Pancreas (tissue), 10 donors: ENCODE data around the gene IQSEC1. TPM values are rescaled to one million over a fixed set of nuclear protein-coding genes. Genes with fewer than 3 reads are reported as not detected.

Experiments used
- ATAC-seq, 4 donors: fragments of 200-7000 bp; cut with Tn5 transposase; one replicate each; pipeline versions ENCODE4 v1.8.0 to v1.9.1; 2020; ENCODE audit warnings: mild to moderate bottlenecking in 4 of 4, moderate library complexity in 4 of 4
- DNase-seq, 6 donors: peaks; one replicate each; pipeline ENCODE4 v3.0.0-alpha.2; 2020
- FAIRE-seq: peaks from 2 replicates; lab custom pipeline; 2012; peaks lifted over from hg19 to GRCh38; lab: Jason Lieb, UNC
- H3K27ac ChIP-seq, 4 donors: fragments of 200-600 bp; sonication (generic); 1 replicate in 3 of 4; 2 replicates in 1 of 4; pipeline versions ENCODE4 v1.5.0 to v1.8.0; 2020
- H3K27me3 ChIP-seq, 4 donors: fragments of 200-600 bp; one replicate each; pipeline ENCODE4 v1.8.0; 2021
- H3K36me3 ChIP-seq, 3 donors: fragments of 200-600 bp; sonication (generic) in 1 of 3; one replicate each; pipeline versions ENCODE4 v1.5.0 to v1.8.0; 2020 to 2021
- H3K4me1 ChIP-seq, 3 donors: fragments of 200-600 bp; one replicate each; pipeline ENCODE4 v1.8.0; 2021
- H3K4me3 ChIP-seq, 4 donors: fragments of 200-600 bp; sonication (generic) in 2 of 4; one replicate each; pipeline versions ENCODE4 v1.5.0 to v1.8.0; 2020 to 2021
- H3K9me3 ChIP-seq, 4 donors: fragments of 200-600 bp; one replicate each; pipeline ENCODE4 v1.8.0; 2021
- WGBS, 2 donors: extraction: QIAGEN DNeasy Blood & Tissue Kit; methylation state at CpG; one replicate each; pipeline ENCODE4 v1.1.7; 2013; 5-methylcytosine and 5-hydroxymethylcytosine counted together
- intact Hi-C, 3 donors: fragments of 100-400 bp; cut with DNase I; formaldehyde crosslinking; loops; one replicate each; pipeline versions ENCODE4 v1.11.1 to v1.14.2; 2022
- polyA plus RNA-seq, 2 donors: library from polyadenylated mRNA; stranded (reverse); fragments of 200-250 nt; gene quantifications; one replicate each; pipeline ENCODE4 v1.2.3, GENCODE V29; 2013
- total RNA-seq, 6 donors: library from RNA; stranded (reverse); fragmentation: NEBNext Ultra II Directional in 4 of 6; extraction: Animal tissue kit (Norgen Biotek cat#: 25700) in 4 of 6; gene quantifications; one replicate each; pipeline versions ENCODE4 v1.2.1 to v1.2.4, GENCODE V29; 2021 to 2023
- TF ChIP-seq, protein P1 (sequence below), 4 donors: fragments of 200-600 bp; sonication (generic) in 3 of 4; IDR thresholded peaks; one replicate each; pipeline versions ENCODE4 v1.5.0 to v1.8.0; 2021; ENCODE audit warnings: antibody characterized with exemption in 4 of 4
- donor health status: healthy with polysubstance abuse.
- donor health status: DM: no; HTN: no; CAD: no; lungs with moderate emphysema.
- donor health status: DM: no; HTN: no; CAD: no.
- donor health status: control.
- donor health status: control.
- donor health status: Bipolar disorder and iron deficiency.
- donor health status: DM: yes; HTN: yes; CAD: no.
- donor health status: DM: no; HTN: no; CAD: no.
- donor health status: DM: no; HTN: no; CAD: no.
- donor health status: DM: yes; HTN: yes; CAD: no.

IQSEC1 gene
- total and polyA plus RNA-seq, 8 donors = 15.0 to 27.9 (median 23.1) TPM

DNA sequence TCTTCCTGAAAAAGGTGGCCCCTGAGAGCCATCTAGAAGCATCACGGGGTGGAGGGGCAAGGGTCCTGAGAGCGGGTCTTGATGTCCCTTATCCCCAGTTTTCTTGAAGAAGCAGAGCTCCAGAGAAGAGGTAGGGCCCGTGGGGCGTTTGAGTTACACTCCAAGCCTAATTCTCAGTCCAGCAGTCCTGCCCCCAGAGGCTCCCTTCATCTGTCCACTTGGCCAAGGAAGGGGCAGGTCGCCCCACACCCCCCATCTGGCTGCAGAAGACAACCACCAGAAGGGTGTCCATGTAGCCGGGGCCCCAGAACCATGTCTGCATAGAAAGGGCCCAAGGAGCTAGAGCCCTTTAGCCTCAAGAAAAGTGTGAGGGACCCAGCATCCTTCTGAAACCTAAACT is 206.4 kb downstream of the IQSEC1 start:
- Histone ChIP-seq H3K4me1 (peaks cover 0 to 4% (median 3%) of the 10 kb centered on the region in 3 donors), H3K9me3 (no peaks in the 10 kb centered on the region), H3K27ac (no peak overlapping the region), H3K4me3 (no peak overlapping the region), H3K36me3 (no peaks in the 10 kb centered on the region), H3K27me3 (no peaks in the 10 kb centered on the region)
- DNase-seq = no peak
- FAIRE-seq = no peak
- TF ChIP-seq, protein P1, sequence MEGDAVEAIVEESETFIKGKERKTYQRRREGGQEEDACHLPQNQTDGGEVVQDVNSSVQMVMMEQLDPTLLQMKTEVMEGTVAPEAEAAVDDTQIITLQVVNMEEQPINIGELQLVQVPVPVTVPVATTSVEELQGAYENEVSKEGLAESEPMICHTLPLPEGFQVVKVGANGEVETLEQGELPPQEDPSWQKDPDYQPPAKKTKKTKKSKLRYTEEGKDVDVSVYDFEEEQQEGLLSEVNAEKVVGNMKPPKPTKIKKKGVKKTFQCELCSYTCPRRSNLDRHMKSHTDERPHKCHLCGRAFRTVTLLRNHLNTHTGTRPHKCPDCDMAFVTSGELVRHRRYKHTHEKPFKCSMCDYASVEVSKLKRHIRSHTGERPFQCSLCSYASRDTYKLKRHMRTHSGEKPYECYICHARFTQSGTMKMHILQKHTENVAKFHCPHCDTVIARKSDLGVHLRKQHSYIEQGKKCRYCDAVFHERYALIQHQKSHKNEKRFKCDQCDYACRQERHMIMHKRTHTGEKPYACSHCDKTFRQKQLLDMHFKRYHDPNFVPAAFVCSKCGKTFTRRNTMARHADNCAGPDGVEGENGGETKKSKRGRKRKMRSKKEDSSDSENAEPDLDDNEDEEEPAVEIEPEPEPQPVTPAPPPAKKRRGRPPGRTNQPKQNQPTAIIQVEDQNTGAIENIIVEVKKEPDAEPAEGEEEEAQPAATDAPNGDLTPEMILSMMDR (IDR thresholded peaks at IDR 0.05) = no peak
- intact Hi-C loops = no loop called here
- 55 to 67% methylated on average over 6 of the region's 6 CpGs for WGBS, 2 donors
- ATAC-seq = no peak

- intact Hi-C loops = no loop called here
- ATAC-seq (no peak), FAIRE-seq (no peak), DNase-seq (no peak)
- Histone ChIP-seq H3K9me3 (no peaks in the 10 kb centered on the region), H3K27me3 (no peaks in the 10 kb centered on the region), H3K4me1 (peaks cover 0 to 4% (median 3%) of the 10 kb centered on the region in 3 donors), H3K4me3 (no peak overlapping the region), H3K27ac (no peak overlapping the region), H3K36me3 (no peaks in the 10 kb centered on the region)
- TF ChIP-seq, protein P1 (IDR thresholded peaks at IDR 0.05) = no peak
- 80 to 83% methylated on average over 4 of the region's 4 CpGs for WGBS, 2 donors
Measured at GRCh38 chr3:12865271-12865670, 208.0 kb downstream of the IQSEC1 start.

DNA sequence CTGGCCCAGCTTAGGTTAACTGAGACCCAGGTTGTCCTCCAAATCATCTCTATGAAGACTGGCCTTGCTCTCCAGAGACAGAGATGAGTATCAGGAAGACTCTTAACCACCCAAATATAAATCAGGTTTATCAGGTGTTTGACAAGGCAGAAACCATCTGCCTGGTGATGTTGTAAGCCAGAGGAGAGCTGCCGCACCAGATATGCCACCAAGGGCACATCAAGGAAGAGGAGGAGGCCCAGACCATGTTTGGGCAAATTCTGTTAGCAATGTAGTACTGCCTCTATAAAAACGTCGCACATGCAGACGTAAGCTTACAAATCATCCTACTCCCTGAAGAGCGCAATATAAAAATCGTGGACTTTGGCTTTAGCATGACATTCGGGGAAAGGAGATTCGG is 210.8 kb downstream of the IQSEC1 start:
- no peak for ATAC-seq

DNA sequence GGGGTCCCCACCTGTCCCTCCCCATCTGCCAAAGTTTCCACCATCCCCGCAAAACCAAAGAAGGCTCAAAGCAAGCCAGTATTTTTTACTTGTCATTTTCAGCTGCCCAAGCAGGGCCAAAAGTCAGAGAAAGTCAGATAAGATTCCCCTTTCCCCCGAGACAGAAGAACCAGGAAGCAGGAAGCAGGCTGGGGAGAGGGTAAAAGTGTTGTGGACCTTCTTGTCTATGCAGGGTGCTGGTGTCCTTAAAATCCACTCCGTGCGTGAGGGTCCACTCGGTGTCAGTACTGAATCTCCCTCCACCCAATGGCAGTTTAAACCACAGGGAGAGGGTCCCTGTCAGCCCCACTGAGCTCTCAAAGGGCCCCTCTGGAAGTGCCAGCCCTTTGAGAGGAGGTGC is 211.6 kb downstream of the IQSEC1 start:
- no peaks in the 10 kb centered on the region for H3K27me3 ChIP-seq
- TF ChIP-seq, protein P1 (IDR thresholded peaks at IDR 0.05) = no peak
- no peak overlapping the region for H3K27ac ChIP-seq
- H3K36me3 ChIP-seq = no peaks in the 10 kb centered on the region
- ATAC-seq (no peak), FAIRE-seq (no peak), DNase-seq (no peak)
- H3K4me3 ChIP-seq = no peak overlapping the region
- 77 to 78% methylated on average over 5 of the region's 5 CpGs for WGBS, 2 donors
- no peaks in the 10 kb centered on the region for H3K4me1 ChIP-seq
- intact Hi-C loops = no loop called here
- no peaks in the 10 kb centered on the region for H3K9me3 ChIP-seq

More for the DNA sequence above, 210.8 kb downstream of the IQSEC1 start:
- TF ChIP-seq, protein P1 (IDR thresholded peaks at IDR 0.05) = no peak
- Histone ChIP-seq H3K27ac (no peak overlapping the region), H3K4me3 (no peak overlapping the region), H3K4me1 (no peaks in the 10 kb centered on the region), H3K9me3 (no peaks in the 10 kb centered on the region), H3K27me3 (no peaks in the 10 kb centered on the region), H3K36me3 (no peaks in the 10 kb centered on the region)
- DNase-seq (no peak), FAIRE-seq (no peak)
- intact Hi-C loops = no loop called here
- WGBS, 2 donors = 88 to 91% methylated on average over 8 of the region's 8 CpGs

DNA sequence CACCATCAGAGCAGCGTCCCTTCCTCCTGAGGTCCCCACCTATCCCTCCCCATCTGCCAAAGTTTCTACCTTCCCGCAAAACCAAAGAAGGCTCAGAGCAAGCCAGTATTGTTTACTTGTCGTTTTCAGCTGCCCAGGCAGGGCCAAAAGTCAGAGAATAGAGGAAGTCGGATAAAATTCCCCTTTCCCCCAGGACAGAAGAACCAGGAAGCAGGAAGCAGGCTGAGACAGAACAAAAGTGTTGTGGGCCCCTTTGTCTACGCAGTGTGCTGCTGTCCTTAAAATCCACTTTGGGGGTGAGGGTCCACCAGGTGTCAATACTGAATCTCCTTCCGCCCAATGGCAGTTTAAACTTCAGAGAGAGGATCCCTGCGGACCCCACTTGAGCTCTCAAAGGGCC is 213.4 kb downstream of the IQSEC1 start:
- intact Hi-C loops = no loop called here
- no peaks in the 10 kb centered on the region for H3K9me3 ChIP-seq
- no peak overlapping the region for H3K4me3 ChIP-seq
- no peaks in the 10 kb centered on the region for H3K36me3 ChIP-seq
- ATAC-seq = no peak
- DNase-seq = no peak
- TF ChIP-seq, protein P1 (IDR thresholded peaks at IDR 0.05) = no peak
- FAIRE-seq = no peak
- 73 to 78% methylated on average over 7 of the region's 7 CpGs for WGBS, 2 donors
- no peaks in the 10 kb centered on the region for H3K4me1 ChIP-seq
- H3K27me3 ChIP-seq = no peaks in the 10 kb centered on the region
- no peak overlapping the region for H3K27ac ChIP-seq
